ENCODE measurements around the gene METAP1. TPM values are rescaled to one million over a fixed set of nuclear protein-coding genes. Genes with fewer than 3 reads are reported as not detected.
"Not testable (repeated sequence)": the region's sequence is repeated elsewhere in the genome, so short reads cannot be mapped to it uniquely, and the experiment has no call there.

METAP1 gene
- total and polyA plus RNA-seq, 11 donors, result 36.9 to 71.4 (median 63.6) TPM

- H3K4me3 ChIP-seq, result no peak overlapping the region
- no peaks in the 10 kb centered on the region for H3K9me3 ChIP-seq
- peaks cover 0 to 32% (median 3%) of the 10 kb centered on the region in 12 donors for H3K4me1 ChIP-seq
- intact Hi-C loops (cut with DNase I), result no loop called here
- H3K27ac ChIP-seq, result peak overlapping the region in 1 of 12 donors; percentile 19
- ATAC-seq (peak in 3 of 4 donors; percentile 41 to 56 (median 42)), DNase-seq (no peak)
- TF ChIP-seq CTCF (IDR thresholded peaks at IDR 0.05), result no peak
- WGBS, 4 donors, result 58 to 64% (median 60%) methylated on average over 4 of the region's 4 CpGs
- no peaks in the 10 kb centered on the region for H3K27me3 ChIP-seq
- H3K36me3 ChIP-seq, result peaks cover 0 to 100% (median 94%) of the 10 kb centered on the region in 9 donors
These were observed 81.7 kb downstream of the METAP1 start for GRCh38 chr4:99077177-99077576.

GRCh38 chr4:99078336-99078735 is 82.8 kb downstream of the METAP1 start:
- WGBS, 4 donors, result 60 to 85% (median 78%) methylated on average over 5 of the region's 5 CpGs
- Histone ChIP-seq H3K36me3 (peaks cover 0 to 100% (median 94%) of the 10 kb centered on the region in 9 donors), H3K4me1 (peaks cover 0 to 42% (median 8%) of the 10 kb centered on the region in 12 donors), H3K4me3 (no peak overlapping the region), H3K9me3 (no peaks in the 10 kb centered on the region), H3K27ac (no peak overlapping the region), H3K27me3 (no peaks in the 10 kb centered on the region)
- no peak for ATAC-seq
- no peak for TF ChIP-seq POLR2A (IDR thresholded peaks at IDR 0.05)
- no peak for TF ChIP-seq CTCF (IDR thresholded peaks at IDR 0.05)
- intact Hi-C loops (cut with DNase I), result no loop called here
- no peak for DNase-seq

GRCh38 chr4:99078931-99079624 is 83.6 kb downstream of the METAP1 start:
- no peaks in the 10 kb centered on the region for H3K27me3 ChIP-seq
- no peak for TF ChIP-seq CTCF (IDR thresholded peaks at IDR 0.05)
- TF ChIP-seq POLR2A (IDR thresholded peaks at IDR 0.05), result no peak
- H3K4me1 ChIP-seq, result peaks cover 0 to 47% (median 8%) of the 10 kb centered on the region in 12 donors
- no peak overlapping the region for H3K4me3 ChIP-seq
- H3K27ac ChIP-seq, result no peak overlapping the region
- intact Hi-C loops (cut with DNase I), result no loop called here
- peaks cover 0 to 100% (median 94%) of the 10 kb centered on the region in 9 donors for H3K36me3 ChIP-seq
- DNase-seq (no peak), ATAC-seq (no peak)
- WGBS, 4 donors, result 60 to 66% (median 65%) methylated on average over 5 of the region's 5 CpGs
- no peaks in the 10 kb centered on the region for H3K9me3 ChIP-seq

GRCh38 chr4:99079625-99080295 is 84.2 kb downstream of the METAP1 start:
- 57 to 72% (median 68%) methylated on average over 5 of the region's 5 CpGs for WGBS, 4 donors
- peak overlapping the region in 1 of 12 donors; percentile 8 for H3K27ac ChIP-seq
- H3K36me3 ChIP-seq, result peaks cover 0 to 100% (median 94%) of the 10 kb centered on the region in 9 donors
- H3K4me1 ChIP-seq, result peaks cover 0 to 53% (median 12%) of the 10 kb centered on the region in 12 donors
- no peaks in the 10 kb centered on the region for H3K9me3 ChIP-seq
- intact Hi-C loops (cut with DNase I), result loop anchor here in 3 of 10 donors (10.0 kb wide), 5 partner anchors 85 to 935 kb away; partner anchors contain the start of genes EIF4E (in 1 of the 3), METAP1 (in 1 of the 3), RAP1GDS1 (in 1 of the 3) and STPG2 (in 1 of the 3)
- no peak overlapping the region for H3K4me3 ChIP-seq
- no peak for ATAC-seq
- no peaks in the 10 kb centered on the region for H3K27me3 ChIP-seq
- no peak for DNase-seq
- TF ChIP-seq POLR2A (IDR thresholded peaks at IDR 0.05) (no peak), CTCF (IDR thresholded peaks at IDR 0.05) (no peak)

GRCh38 chr4:99080869-99081268 is 85.3 kb downstream of the METAP1 start:
- H3K27ac ChIP-seq, result peak overlapping the region in 1 of 12 donors; percentile 4
- ATAC-seq, H3K9me3 ChIP-seq, H3K4me3 ChIP-seq, H3K27me3 ChIP-seq, DNase-seq: not testable (repeated sequence)
- intact Hi-C loops (cut with DNase I), result loop anchor here in 3 of 10 donors (10.0 kb wide), 5 partner anchors 86 to 936 kb away; partner anchors contain the start of genes EIF4E (in 1 of the 3), METAP1 (in 1 of the 3), RAP1GDS1 (in 1 of the 3) and STPG2 (in 1 of the 3)
- peaks cover 0 to 63% (median 18%) of the 10 kb centered on the region in 12 donors for H3K4me1 ChIP-seq
- WGBS, 4 donors, result 57 to 71% (median 65%) methylated on average over 6 of the region's 6 CpGs
- peaks cover 0 to 100% (median 93%) of the 10 kb centered on the region in 9 donors for H3K36me3 ChIP-seq

Data from heart left ventricle (tissue), 16 donors.